ENCODE data around the gene ITIH5. TPM values are rescaled to one million over a fixed set of nuclear protein-coding genes. Genes with fewer than 3 reads are reported as not detected.

Gene ITIH5
- total RNA-seq, 2 experiments from 2014 or later: not detected

- ATAC-seq (ENCODE audit: poor library complexity) (no peak), DNase-seq (no peak)
- Histone ChIP-seq H3K27ac (ENCODE audit: low read depth in 1 of 2, low read length in 2 of 2) (no peak overlapping the region), H3K9me3 (ENCODE audit: control insufficient read depth in 1 of 2, insufficient read depth in 1 of 2, low read length in 2 of 2) (no peaks in the 10 kb centered on the region), H3K4me3 (ENCODE audit: low read length) (no peak overlapping the region), H3K27me3 (ENCODE audit: control insufficient read depth in 1 of 2, insufficient read depth in 2 of 2, low read length in 2 of 2) (no peaks in the 10 kb centered on the region), H3K4me1 (ENCODE audit: insufficient read depth, low read length) (no peaks in the 10 kb centered on the region), H3K36me3 (ENCODE audit: insufficient read depth, low read length) (no peaks in the 10 kb centered on the region)
- Mint-ChIP-seq H3K27me3 (no peaks in the 10 kb centered on the region), H3K4me3 (no peak overlapping the region), H3K27ac (no peak overlapping the region), H3K9me3 (no peaks in the 10 kb centered on the region), H3K36me3 (ENCODE audit: low read depth) (no peaks in the 10 kb centered on the region), H3K4me1 (ENCODE audit: low read depth) (no peaks in the 10 kb centered on the region)
- intact Hi-C loops (cut with DNase I, micrococcal nuclease): no loop called here
- ChIA-PET POLR2A (no interaction called here), CTCF (no interaction called here)
- TF ChIP-seq CTCF (IDR thresholded peaks at IDR 0.05): no peak
Observed at GRCh38 chr10:7571981-7572380, 94.8 kb downstream of the ITIH5 start.

GRCh38 chr10:7567911-7568620, 98.7 kb downstream of the ITIH5 start:
- no peaks in the 10 kb centered on the region for H3K9me3 ChIP-seq (ENCODE audit: control insufficient read depth in 1 of 2, insufficient read depth in 1 of 2, low read length in 2 of 2)
- POLR2A ChIA-PET: no interaction called here
- Mint-ChIP-seq H3K27ac (no peak overlapping the region), H3K9me3 (no peaks in the 10 kb centered on the region), H3K4me1 (ENCODE audit: low read depth) (no peaks in the 10 kb centered on the region), H3K4me3 (no peak overlapping the region), H3K36me3 (ENCODE audit: low read depth) (no peaks in the 10 kb centered on the region), H3K27me3 (no peaks in the 10 kb centered on the region)
- no peak for TF ChIP-seq CTCF (IDR thresholded peaks at IDR 0.05)
- no peak overlapping the region for H3K27ac ChIP-seq (ENCODE audit: low read depth in 1 of 2, low read length in 2 of 2)
- ATAC-seq (ENCODE audit: poor library complexity) (no peak), DNase-seq (no peak)
- H3K4me3 ChIP-seq (ENCODE audit: low read length): no peak overlapping the region
- H3K36me3 ChIP-seq (ENCODE audit: insufficient read depth, low read length): no peaks in the 10 kb centered on the region
- CTCF ChIA-PET: no interaction called here
- no peaks in the 10 kb centered on the region for H3K27me3 ChIP-seq (ENCODE audit: control insufficient read depth in 1 of 2, insufficient read depth in 2 of 2, low read length in 2 of 2)
- no peaks in the 10 kb centered on the region for H3K4me1 ChIP-seq (ENCODE audit: insufficient read depth, low read length)
- intact Hi-C loops (cut with DNase I, micrococcal nuclease): no loop called here

- no peak overlapping the region for H3K27ac Mint-ChIP-seq
- H3K4me1 ChIP-seq (ENCODE audit: insufficient read depth, low read length): no peaks in the 10 kb centered on the region
- H3K27me3 Mint-ChIP-seq: no peaks in the 10 kb centered on the region
- ATAC-seq (ENCODE audit: poor library complexity) (no peak), DNase-seq (no peak)
- no peaks in the 10 kb centered on the region for H3K4me1 Mint-ChIP-seq (ENCODE audit: low read depth)
- POLR2A ChIA-PET: no interaction called here
- intact Hi-C loops (cut with DNase I, micrococcal nuclease): no loop called here
- no peak overlapping the region for H3K4me3 ChIP-seq (ENCODE audit: low read length)
- no peaks in the 10 kb centered on the region for H3K9me3 ChIP-seq (ENCODE audit: control insufficient read depth in 1 of 2, insufficient read depth in 1 of 2, low read length in 2 of 2)
- H3K36me3 Mint-ChIP-seq (ENCODE audit: low read depth): no peaks in the 10 kb centered on the region
- CTCF ChIA-PET: no interaction called here
- H3K9me3 Mint-ChIP-seq: no peaks in the 10 kb centered on the region
- no peak overlapping the region for H3K4me3 Mint-ChIP-seq
- TF ChIP-seq CTCF (IDR thresholded peaks at IDR 0.05): no peak
- H3K27ac ChIP-seq (ENCODE audit: low read depth in 1 of 2, low read length in 2 of 2): no peak overlapping the region
- no peaks in the 10 kb centered on the region for H3K36me3 ChIP-seq (ENCODE audit: insufficient read depth, low read length)
- no peaks in the 10 kb centered on the region for H3K27me3 ChIP-seq (ENCODE audit: control insufficient read depth in 1 of 2, insufficient read depth in 2 of 2, low read length in 2 of 2)
Observed at GRCh38 chr10:7566891-7567290, 99.9 kb downstream of the ITIH5 start.

All from CD4-positive, alpha-beta T cell (primary cell).